H9 (cell line): Measurements from ENCODE around the gene TMEM132D. TPM values are rescaled to one million over a fixed set of nuclear protein-coding genes. Genes with fewer than 3 reads are reported as not detected.
A peak's percentile ranks its signal among the peaks of the same experiment; 100 is the strongest.

ENCODE experiments used
- DNase-seq: peaks from one replicate; pipeline ENCODE4 v3.0.0-alpha.2; 2017
- H2AFZ ChIP-seq: one replicate; pipeline ENCODE4 v1.6.1; 2013; ENCODE audit warnings: mild to moderate bottlenecking, low read length, control low read depth, moderate library complexity
- H2AK5ac ChIP-seq: 2 replicates; pipeline ENCODE4 v1.6.1; 2013; ENCODE audit warnings: low read length, control low read depth, mixed read lengths; ENCODE audit not compliant: insufficient read length
- H2BK120ac ChIP-seq: one replicate; pipeline ENCODE4 v1.6.1; 2013; ENCODE audit warnings: low read depth, mild to moderate bottlenecking, low read length, control low read depth, inconsistent platforms; ENCODE audit not compliant: poor library complexity, severe bottlenecking
- H2BK12ac ChIP-seq: 2 replicates; pipeline ENCODE4 v1.6.1; 2013; ENCODE audit warnings: low read length, control low read depth, mixed read lengths, low read depth; ENCODE audit not compliant: insufficient read length
- H2BK15ac ChIP-seq: 2 replicates; pipeline ENCODE4 v1.6.1; 2013; ENCODE audit warnings: low read depth, low read length, control low read depth
- H2BK20ac ChIP-seq: one replicate; pipeline ENCODE4 v1.6.1; 2013; ENCODE audit warnings: low read depth, mild to moderate bottlenecking, low read length, control low read depth, inconsistent platforms; ENCODE audit not compliant: poor library complexity, severe bottlenecking
- H2BK5ac ChIP-seq: 2 replicates; pipeline ENCODE4 v1.6.1; 2013; ENCODE audit warnings: low read length, control low read depth, mixed read lengths; ENCODE audit not compliant: insufficient read length
- H3K14ac ChIP-seq: 2 replicates; pipeline ENCODE4 v1.6.1; 2013; ENCODE audit warnings: low read length, control low read depth; ENCODE audit not compliant: insufficient read depth
- H3K18ac ChIP-seq: 2 replicates; pipeline ENCODE4 v1.6.1; 2013; ENCODE audit warnings: low read depth, mild to moderate bottlenecking, mixed read lengths, low read length, control low read depth; ENCODE audit not compliant: insufficient read length
- H3K23ac ChIP-seq: 2 replicates; pipeline ENCODE4 v1.6.1; 2013; ENCODE audit warnings: low read length, control low read depth, mixed read lengths, low read depth; ENCODE audit not compliant: insufficient read length
- H3K23me2 ChIP-seq: 2 replicates; pipeline ENCODE4 v1.6.1; 2013; ENCODE audit warnings: low read depth, mild to moderate bottlenecking, mixed read lengths, low read length, control low read depth; ENCODE audit not compliant: insufficient read length, poor library complexity, severe bottlenecking
- H3K27ac ChIP-seq: 2 replicates; pipeline ENCODE4 v1.5.1; 2013; ENCODE audit warnings: low read length, control low read depth, mixed read lengths, low read depth; ENCODE audit not compliant: insufficient read length
- H3K27me3 ChIP-seq: 2 replicates; pipeline ENCODE4 v1.6.1; 2013; ENCODE audit warnings: low read length, control low read depth, inconsistent platforms; ENCODE audit not compliant: insufficient read depth
- H3K4ac ChIP-seq: 2 replicates; pipeline ENCODE4 v1.6.1; 2013; ENCODE audit warnings: low read depth, mild to moderate bottlenecking, control low read depth, inconsistent platforms, low read length, moderate library complexity
- H3K4me1 ChIP-seq: 2 replicates; pipeline ENCODE4 v1.6.1; 2013; ENCODE audit warnings: low read length, control low read depth, inconsistent platforms; ENCODE audit not compliant: insufficient read depth
- H3K4me2 ChIP-seq: 2 replicates; pipeline ENCODE4 v1.6.1; 2013; ENCODE audit warnings: low read length, control low read depth, mixed read lengths; ENCODE audit not compliant: insufficient read length, insufficient read depth
- H3K56ac ChIP-seq: 2 replicates; pipeline ENCODE4 v1.6.1; 2013; ENCODE audit warnings: low read depth, mild to moderate bottlenecking, mixed read lengths, low read length, control low read depth; ENCODE audit not compliant: insufficient read length
- H3K79me1 ChIP-seq: 2 replicates; pipeline ENCODE4 v1.6.1; 2013; ENCODE audit warnings: low read depth, mild to moderate bottlenecking, moderate library complexity, low read length, control low read depth, inconsistent platforms; ENCODE audit not compliant: insufficient read depth, poor library complexity, severe bottlenecking
- H3K79me2 ChIP-seq: 2 replicates; pipeline ENCODE4 v1.6.1; 2013; ENCODE audit warnings: low read length, control low read depth, inconsistent platforms; ENCODE audit not compliant: insufficient read depth
- H3K9ac ChIP-seq: 2 replicates; pipeline ENCODE4 v1.6.1; 2013; ENCODE audit warnings: low read length, control low read depth, mixed read lengths; ENCODE audit not compliant: insufficient read length; ENCODE audit errors: extremely low read depth
- H3K9me3 ChIP-seq: one replicate; pipeline ENCODE4 v1.6.1; 2013; ENCODE audit warnings: low read depth, low read length, inconsistent platforms; ENCODE audit not compliant: control insufficient read depth
- H3T11ph ChIP-seq: one replicate; pipeline ENCODE4 v1.6.1; 2013; ENCODE audit warnings: mild to moderate bottlenecking, low read length, control low read depth, inconsistent platforms
- H4K20me1 ChIP-seq: one replicate; pipeline ENCODE4 v1.6.1; 2013; ENCODE audit not compliant: control insufficient read depth, insufficient read length, insufficient read depth
- H4K5ac ChIP-seq: 2 replicates; pipeline ENCODE4 v1.6.1; 2013; ENCODE audit warnings: low read depth, mild to moderate bottlenecking, mixed read lengths, low read length, control low read depth; ENCODE audit not compliant: insufficient read length
- H4K8ac ChIP-seq: replicated peaks from 2 replicates; pipeline ENCODE4 v1.6.1; 2013; ENCODE audit warnings: low read length, control low read depth, mixed read lengths, low read depth; ENCODE audit not compliant: insufficient read length
- H4K91ac ChIP-seq: 2 replicates; pipeline ENCODE4 v1.6.1; 2013; ENCODE audit warnings: low read depth, mild to moderate bottlenecking, moderate library complexity, mixed read lengths, low read length, control low read depth; ENCODE audit not compliant: insufficient read length
- H3K27ac Mint-ChIP-seq, 3 experiments: 2 replicates in 2 of 3; 3 replicates in 1 of 3; pipeline ENCODE4 v1.8.0; 2020 to 2021; ENCODE audit warnings: mixed read lengths in 3 of 3, mild to moderate bottlenecking in 1 of 3, moderate library complexity in 1 of 3
- H3K27me3 Mint-ChIP-seq: 2 replicates; pipeline ENCODE4 v1.8.0; 2021; ENCODE audit warnings: low read depth, mild to moderate bottlenecking, moderate library complexity, mixed read lengths
- H3K36me3 Mint-ChIP-seq, 3 experiments: 2 replicates in 2 of 3; 3 replicates in 1 of 3; pipeline ENCODE4 v1.8.0; 2020 to 2021; ENCODE audit warnings: low read depth in 3 of 3, mixed read lengths in 3 of 3; ENCODE audit not compliant: insufficient read depth in 1 of 3
- H3K4me1 Mint-ChIP-seq, 2 experiments: 2 replicates each; pipeline ENCODE4 v1.8.0; 2020; ENCODE audit warnings: mixed read lengths in 2 of 2
- H3K4me3 Mint-ChIP-seq, 2 experiments: 2 replicates in 1 of 2; 3 replicates in 1 of 2; pipeline ENCODE4 v1.8.0; 2020 to 2021; ENCODE audit warnings: mild to moderate bottlenecking in 2 of 2, mixed read lengths in 2 of 2, moderate library complexity in 1 of 2
- H3K9me3 Mint-ChIP-seq, 2 experiments: 2 replicates in 1 of 2; 3 replicates in 1 of 2; pipeline ENCODE4 v1.8.0; 2020; ENCODE audit warnings: mild to moderate bottlenecking in 2 of 2, mixed read lengths in 2 of 2, moderate library complexity in 1 of 2
- WGBS: extraction: QIAGEN DNeasy Blood & Tissue Kit; methylation state at CpG from one replicate; pipeline ENCODE4 v1.1.7; 2013; ENCODE audit warnings: missing lambda C conversion rate, low lambda C conversion rate, mixed read lengths; ENCODE audit not compliant: insufficient read length; ENCODE audit errors: extremely low coverage; 5-methylcytosine and 5-hydroxymethylcytosine counted together
- total RNA-seq: library from RNA; stranded (reverse); gene quantifications from 2 replicates; pipeline ENCODE4 v1.2.1, GENCODE V29; 2021
- TF ChIP-seq, protein P1 (sequence below): fragments of 200-600 bp; sonication (generic); conservative IDR thresholded peaks from 3 replicates; pipeline ENCODE4 v1.8.0; 2021; ENCODE audit warnings: antibody characterized with exemption, mild to moderate bottlenecking

Gene TMEM132D
- total RNA-seq, 1 experiment from 2014 or later = 6.1 TPM

- H3K79me1 ChIP-seq = no peaks in the 10 kb centered on the region
- H3T11ph ChIP-seq = no peak overlapping the region
- Mint-ChIP-seq H3K36me3 (peaks cover 14 to 16% (median 16%) of the 10 kb centered on the region in 3 experiments), H3K9me3 (peaks cover 9 to 19% of the 10 kb centered on the region in 2 experiments; a peak in 4 of 5 replicates), H3K27ac (peak overlapping the region in 1 of 3 experiments; percentile 84; a peak in 3 of 7 replicates), H3K4me1 (peaks cover 6 to 14% of the 10 kb centered on the region in 2 experiments; a peak in 3 of 4 replicates), H3K27me3 (no peaks in the 10 kb centered on the region; the same call in 1 of the 2 replicates), H3K4me3 (no peak overlapping the region)
- no peak overlapping the region for H3K9ac ChIP-seq
- TF ChIP-seq, protein P1, sequence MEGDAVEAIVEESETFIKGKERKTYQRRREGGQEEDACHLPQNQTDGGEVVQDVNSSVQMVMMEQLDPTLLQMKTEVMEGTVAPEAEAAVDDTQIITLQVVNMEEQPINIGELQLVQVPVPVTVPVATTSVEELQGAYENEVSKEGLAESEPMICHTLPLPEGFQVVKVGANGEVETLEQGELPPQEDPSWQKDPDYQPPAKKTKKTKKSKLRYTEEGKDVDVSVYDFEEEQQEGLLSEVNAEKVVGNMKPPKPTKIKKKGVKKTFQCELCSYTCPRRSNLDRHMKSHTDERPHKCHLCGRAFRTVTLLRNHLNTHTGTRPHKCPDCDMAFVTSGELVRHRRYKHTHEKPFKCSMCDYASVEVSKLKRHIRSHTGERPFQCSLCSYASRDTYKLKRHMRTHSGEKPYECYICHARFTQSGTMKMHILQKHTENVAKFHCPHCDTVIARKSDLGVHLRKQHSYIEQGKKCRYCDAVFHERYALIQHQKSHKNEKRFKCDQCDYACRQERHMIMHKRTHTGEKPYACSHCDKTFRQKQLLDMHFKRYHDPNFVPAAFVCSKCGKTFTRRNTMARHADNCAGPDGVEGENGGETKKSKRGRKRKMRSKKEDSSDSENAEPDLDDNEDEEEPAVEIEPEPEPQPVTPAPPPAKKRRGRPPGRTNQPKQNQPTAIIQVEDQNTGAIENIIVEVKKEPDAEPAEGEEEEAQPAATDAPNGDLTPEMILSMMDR = no peak
- no CpG with 5 or more reads among the region's 6 CpGs for WGBS
- no peaks in the 10 kb centered on the region for H3K4me1 ChIP-seq
- no peak overlapping the region for H4K8ac ChIP-seq
- H3K4ac ChIP-seq = no peak overlapping the region
- no peak overlapping the region for H4K5ac ChIP-seq
- no peak for DNase-seq
- no peaks in the 10 kb centered on the region for H4K20me1 ChIP-seq
- no peak overlapping the region for H2AK5ac ChIP-seq
- H2BK15ac ChIP-seq = no peak overlapping the region
- H3K9me3 ChIP-seq = no peaks in the 10 kb centered on the region
- no peak overlapping the region for H3K27ac ChIP-seq
- H2AFZ ChIP-seq = no peak overlapping the region
- H4K91ac ChIP-seq = no peak overlapping the region
- no peaks in the 10 kb centered on the region for H3K79me2 ChIP-seq
- no peak overlapping the region for H2BK5ac ChIP-seq
- H3K18ac ChIP-seq = no peak overlapping the region
- no peak overlapping the region for H2BK20ac ChIP-seq
- no peak overlapping the region for H2BK120ac ChIP-seq
- H3K23me2 ChIP-seq = no peaks in the 10 kb centered on the region
- no peak overlapping the region for H3K4me2 ChIP-seq
- no peak overlapping the region for H3K14ac ChIP-seq
- H3K23ac ChIP-seq = no peak overlapping the region
- no peaks in the 10 kb centered on the region for H3K27me3 ChIP-seq
- no peak overlapping the region for H3K56ac ChIP-seq
- no peak overlapping the region for H2BK12ac ChIP-seq
Measured at GRCh38 chr12:129670256-129670920, 233.4 kb downstream of the TMEM132D start.
